HS-27A (cell line): ENCODE data around the gene FOXL1.

Experiments
- DNase-seq: peaks from one replicate; pipeline ENCODE4 v3.0.0-alpha.2; 2012; ENCODE audit warnings: low read depth, missing footprints

The FOXL1 gene

DNA sequence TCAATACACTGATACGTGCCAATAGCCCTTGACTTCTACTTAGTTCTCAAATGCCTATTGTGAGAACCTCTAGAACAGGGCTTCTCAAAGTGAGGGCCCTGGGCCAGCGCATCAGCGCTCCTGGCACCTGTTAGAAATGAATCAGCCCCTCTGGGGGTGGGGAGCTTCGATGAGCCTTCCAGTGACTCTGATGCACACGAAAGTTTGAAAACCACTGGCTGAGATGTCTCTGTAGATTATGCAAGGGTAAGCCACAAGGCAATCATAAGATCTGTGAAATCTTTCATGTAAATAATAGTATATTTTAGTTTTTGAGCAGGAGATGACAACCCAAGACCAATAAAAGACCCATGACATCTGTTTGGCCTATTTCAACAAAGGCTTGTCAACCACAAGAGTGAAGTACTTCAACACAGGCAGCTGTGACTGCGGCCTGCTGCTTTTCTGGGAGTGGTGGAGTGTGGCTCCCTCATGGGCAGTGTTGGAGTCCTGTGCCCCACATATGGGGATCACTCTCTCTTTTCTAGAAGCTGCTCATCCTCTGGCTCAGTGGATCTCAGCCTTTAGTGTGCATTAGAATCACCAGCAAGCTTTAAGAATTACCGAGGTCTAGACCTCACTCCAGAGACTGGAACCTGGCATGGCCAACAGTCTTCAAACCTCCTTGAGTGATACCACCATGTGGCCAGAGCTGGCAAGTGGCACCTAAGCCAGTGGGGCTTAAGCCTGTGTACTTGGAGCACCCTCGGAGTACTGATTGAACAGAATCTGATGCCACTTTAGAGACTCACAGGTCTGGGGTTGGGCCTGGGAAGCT, 29.1 kb upstream of the FOXL1 start:
- no peak for DNase-seq

DNA sequence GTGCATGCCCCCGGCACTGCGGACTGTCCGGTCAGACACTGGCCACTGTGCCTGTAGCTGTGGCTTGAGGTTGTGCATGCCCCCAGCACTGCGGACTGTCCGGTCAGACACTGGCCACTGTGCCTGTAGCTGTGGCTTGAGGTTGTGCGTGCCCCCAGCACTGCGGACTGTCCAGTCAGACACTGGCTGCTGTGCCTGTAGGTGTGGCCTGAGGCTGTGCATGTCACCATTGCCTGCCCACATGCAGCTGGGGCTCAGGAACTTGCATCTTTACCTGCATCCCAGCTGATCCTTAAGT, 28.5 kb upstream of the FOXL1 start:
- DNase-seq: no peak

- DNase-seq: no peak
Observed at GRCh38 chr16:86550281-86550680, 28.1 kb upstream of the FOXL1 start.

GRCh38 chr16:86553356-86553755, 25.0 kb upstream of the FOXL1 start:
- no peak for DNase-seq

DNA sequence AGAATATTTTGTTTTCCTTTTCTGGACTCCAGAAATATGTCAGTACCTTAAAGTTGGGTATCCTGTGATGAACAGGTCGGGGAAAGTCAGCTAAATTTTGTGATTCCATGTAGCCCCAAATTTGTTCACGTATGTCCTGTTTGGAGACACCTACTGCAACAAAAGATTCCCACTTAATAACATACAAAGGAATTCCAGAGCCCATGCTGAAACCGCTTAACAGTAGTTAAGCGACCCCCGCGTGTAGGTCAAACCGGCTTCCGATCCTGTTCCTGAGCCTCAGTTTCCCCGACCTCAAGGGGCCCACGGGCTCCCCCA, 23.8 kb upstream of the FOXL1 start:
- no peak for DNase-seq

GRCh38 chr16:86554917-86555703, 23.2 kb upstream of the FOXL1 start, which contains the start of gene MTHFSD:
TSS of gene MTHFSD (minus strand) at chr16:86555235. CDS start at chr16:86555184, 51 bp downstream.
- peak; percentile 80 for DNase-seq

DNA sequence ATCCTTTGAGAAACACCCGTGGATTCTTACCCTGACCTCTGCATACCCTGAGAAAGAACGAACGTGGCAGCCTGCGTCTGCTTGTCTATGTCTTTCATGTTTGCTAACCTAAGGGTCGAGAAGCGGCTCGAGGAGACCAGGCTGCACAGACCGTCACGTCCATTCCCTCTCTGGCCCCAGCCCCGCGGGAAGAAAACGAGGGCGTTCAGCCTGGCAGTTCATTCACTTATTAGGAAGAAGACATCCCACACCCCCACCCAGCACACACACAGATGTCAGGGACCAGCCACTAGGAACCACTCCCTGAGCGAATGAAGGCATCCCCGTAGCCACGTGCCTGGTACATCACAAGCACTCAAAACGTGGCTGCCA, 22.7 kb upstream of the FOXL1 start:
- DNase-seq: no peak

- no peak for DNase-seq
Observed at GRCh38 chr16:86556576-86556975, 21.8 kb upstream of the FOXL1 start.

DNA sequence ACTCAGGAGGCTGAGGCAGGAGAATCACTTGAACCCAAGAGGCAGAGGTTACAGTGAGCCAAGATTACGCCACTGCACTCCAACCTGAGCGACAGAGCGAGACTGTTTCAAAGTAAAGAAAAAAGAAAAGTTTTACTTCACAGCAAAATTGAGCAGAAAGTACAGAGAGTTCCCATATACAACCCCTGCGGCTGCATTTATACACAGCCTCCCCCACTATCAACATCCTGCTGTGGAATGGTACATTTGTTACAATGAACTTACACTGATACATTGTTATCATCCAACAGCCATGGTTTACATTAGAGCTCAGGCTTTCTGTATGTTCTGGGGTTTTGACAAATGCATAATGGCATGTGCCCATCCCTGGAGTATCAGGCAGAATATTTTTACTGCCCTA, 20.8 kb upstream of the FOXL1 start:
- DNase-seq: no peak

DNA sequence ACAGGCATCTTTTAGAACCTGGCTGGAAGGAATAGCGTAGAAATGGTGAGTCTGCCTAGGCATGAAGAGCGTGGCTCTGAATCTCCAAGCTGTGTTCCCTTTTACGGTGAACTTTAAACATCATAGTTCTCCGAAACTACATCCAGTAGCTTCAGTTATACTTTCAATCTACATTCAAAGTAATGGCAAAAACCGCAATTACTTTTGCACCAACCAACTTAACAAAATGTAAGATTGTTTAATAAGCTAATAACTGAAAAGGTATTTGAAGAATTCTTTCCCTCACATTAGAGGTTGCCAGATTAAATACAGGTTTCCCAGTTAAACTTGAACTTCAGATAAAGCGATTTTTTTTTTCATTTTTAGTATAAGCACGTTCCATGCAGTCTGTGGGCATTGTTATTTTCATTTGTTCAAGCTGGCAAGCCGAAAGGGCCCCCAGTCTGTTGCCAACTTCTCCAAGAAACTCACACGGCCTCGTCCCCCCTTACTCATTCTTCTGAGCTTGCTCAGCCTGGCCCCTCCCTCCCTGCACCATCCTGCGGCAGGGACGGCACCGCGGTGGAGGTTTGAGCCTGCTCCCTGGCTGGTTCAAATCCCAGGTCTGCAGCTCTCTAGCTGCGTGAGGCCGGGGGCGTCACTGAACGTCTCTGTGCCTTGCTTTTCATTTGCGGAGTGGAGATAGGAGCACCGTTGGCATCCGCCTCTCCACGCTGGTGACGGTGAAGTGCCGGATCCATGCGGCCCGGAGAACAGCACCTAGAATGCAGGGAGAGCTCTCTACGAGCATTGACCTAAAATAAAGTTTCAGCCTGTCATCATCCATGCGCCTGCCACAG, 19.8 kb upstream of the FOXL1 start:
- no peak for DNase-seq

GRCh38 chr16:86559802-86560305, 18.5 kb upstream of the FOXL1 start:
- DNase-seq: no peak

DNA sequence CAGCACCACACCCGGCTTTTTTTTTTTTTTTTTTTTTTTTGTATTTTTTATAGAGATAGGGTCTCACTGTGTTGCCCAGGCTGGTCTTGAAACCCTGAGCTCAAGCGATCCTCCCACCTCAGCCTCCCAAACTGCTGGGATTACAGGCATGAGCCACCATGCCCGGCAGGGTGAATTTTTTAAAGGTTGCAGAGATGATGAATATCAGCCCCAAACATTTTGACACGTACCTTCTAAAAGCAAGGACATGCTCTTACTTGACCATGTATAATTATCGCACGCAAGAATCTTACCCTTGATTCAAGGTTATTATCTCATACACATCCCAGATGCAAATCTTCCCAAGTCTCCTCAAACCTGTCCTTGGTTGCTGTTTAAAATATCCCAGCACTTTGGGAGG, 16.0 kb upstream of the FOXL1 start:
- no peak for DNase-seq

DNA sequence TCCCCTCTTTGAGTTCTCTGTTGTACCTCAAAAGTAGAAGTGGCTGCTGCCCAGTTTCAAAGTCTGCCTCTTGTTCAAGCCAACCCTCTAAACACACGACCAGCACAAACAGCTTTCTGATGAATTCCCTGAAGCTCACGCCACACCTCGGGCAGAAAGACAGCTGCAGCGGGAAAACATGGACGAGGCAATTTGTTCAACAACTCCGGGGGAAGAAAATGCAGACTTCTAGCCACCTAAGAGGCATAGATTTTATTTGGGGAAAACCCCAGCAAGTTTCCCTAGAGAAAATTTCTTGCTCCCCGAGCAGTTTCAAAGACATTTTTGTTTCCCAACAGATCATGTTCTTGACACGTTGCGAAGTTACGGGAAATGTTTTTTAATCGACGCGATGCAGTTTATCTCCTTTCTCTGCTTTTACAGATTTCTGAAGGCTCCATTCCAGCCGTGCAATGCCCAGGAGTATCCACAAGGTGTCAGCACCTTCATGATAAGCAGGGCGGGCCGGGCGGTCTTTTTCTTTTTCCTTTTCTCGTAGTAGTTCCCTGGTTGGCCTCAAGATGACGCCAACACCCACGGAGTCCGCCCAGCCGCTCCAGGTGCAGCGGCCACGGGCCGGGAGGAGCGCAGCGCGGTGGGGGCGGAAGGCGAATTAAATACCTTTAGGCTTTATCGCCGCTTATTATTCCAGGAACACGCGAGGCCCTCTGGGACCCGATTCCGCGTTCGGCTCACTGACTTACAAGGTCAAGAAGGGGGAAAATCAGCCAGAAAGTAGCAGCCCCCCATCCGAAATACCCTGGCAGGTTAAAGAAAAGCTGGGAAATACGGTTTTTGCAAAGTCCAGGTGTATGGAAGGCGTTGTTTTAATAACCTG, 14.6 kb upstream of the FOXL1 start:
- DNase-seq: peak; percentile 72

DNA sequence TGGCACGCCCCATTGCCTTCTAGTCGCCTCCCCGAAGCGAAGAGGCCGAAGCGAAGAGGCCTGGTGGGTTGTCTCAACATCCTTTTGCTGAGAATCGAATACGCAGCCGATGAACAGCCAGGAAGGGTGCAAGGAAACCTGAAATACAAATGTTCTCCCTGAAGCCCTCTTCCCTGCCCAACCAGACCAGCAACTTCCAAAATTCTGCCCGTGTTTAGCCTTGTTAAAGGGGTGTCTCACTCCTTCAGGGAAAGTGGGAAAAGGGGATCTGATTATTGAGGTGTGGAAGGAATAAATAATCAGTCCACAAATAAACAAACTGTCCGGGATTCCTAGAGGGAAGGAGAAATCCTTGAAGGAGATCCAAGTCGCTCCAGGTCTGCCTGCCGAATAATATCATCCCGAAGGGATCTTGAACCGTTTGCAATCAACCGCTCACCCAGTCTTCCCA, 13.1 kb upstream of the FOXL1 start:
- no peak for DNase-seq

DNA sequence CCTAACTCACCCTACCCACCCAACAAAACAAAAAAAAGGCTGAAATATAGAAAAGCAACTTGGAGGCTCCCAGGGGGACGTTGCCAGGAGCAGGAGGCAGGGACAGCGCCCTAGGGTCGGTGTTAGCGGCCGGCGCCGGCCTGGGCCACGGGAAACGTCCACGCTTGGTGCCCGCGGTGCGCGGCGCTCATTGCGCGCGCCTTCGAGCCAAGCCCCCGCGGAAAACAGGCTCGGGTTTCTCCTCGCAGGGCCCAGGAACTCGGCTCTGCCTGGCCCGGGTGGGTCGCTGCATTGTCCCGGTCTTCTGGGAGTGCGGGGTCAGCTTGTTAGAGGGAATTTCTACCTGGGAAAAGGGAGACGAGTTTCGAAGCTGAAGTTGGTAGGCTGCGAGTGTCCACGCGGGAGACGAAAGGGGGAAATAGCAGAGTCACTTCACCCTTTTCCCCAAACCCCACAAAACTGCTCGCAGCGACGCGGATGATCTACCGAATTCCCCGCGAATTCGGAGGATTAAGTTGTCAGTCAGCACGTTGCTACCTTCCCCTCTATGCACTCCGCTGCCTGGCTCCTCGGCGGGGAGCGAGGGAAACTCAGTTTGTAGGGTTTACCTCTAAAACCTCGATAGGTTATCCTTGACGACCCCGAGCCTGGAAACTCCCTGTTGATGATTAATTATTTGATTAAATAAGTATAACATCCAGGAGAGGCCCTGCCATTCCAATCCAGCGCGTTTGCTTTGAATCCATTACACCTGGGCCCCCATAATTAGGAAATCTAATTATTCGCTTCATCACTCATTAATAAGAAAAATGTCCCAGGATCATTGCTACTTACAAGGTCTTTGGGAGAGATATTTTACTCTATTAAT, 12.5 kb upstream of the FOXL1 start:
- no peak for DNase-seq

- peak; percentile 88 for DNase-seq
Observed at GRCh38 chr16:86566601-86566965, 11.8 kb upstream of the FOXL1 start, which contains the start of gene FOXC2. TSS of gene FOXC2 (plus strand) at chr16:86566829. CDS start at chr16:86567336, 507 bp downstream.

GRCh38 chr16:86566966-86567700, 11.2 kb upstream of the FOXL1 start:
- DNase-seq: no peak

GRCh38 chr16:86567701-86568581, 10.4 kb upstream of the FOXL1 start:
- no peak for DNase-seq
